Right ventricle myocardium inferior (tissue), 1 donor: ENCODE data around the gene CXCL17. TPM values are rescaled to one million over a fixed set of nuclear protein-coding genes. Genes with fewer than 3 reads are reported as not detected.
"Not testable (repeated sequence)": the region's sequence is repeated elsewhere in the genome, so short reads cannot be mapped to it uniquely, and the experiment has no call there.

Experiments
- ATAC-seq: fragments of 200-7000 bp; cut with Tn5 transposase; one replicate; pipeline ENCODE4 v1.9.1; 2020; ENCODE audit warnings: mild to moderate bottlenecking, moderate library complexity
- DNase-seq: peaks from one replicate; pipeline ENCODE4 v3.0.0; 2021; ENCODE audit errors: missing footprints
- intact Hi-C: fragments of 100-400 bp; cut with DNase I; formaldehyde crosslinking; loops from one replicate; pipeline ENCODE4 v1.11.0; 2022
- total RNA-seq: library from RNA; stranded (reverse); fragmentation: NEBNext Ultra II Directional; extraction: Animal tissue kit (Norgen Biotek cat#: 25700); gene quantifications from one replicate; pipeline ENCODE4 v1.2.1, GENCODE V29; 2021
- donor health status: DM: no; HTN: yes; CAD: no; lungs with severe emphysema.

CXCL17 gene
- total RNA-seq, 1 donor from 2014 or later: not detected

DNA sequence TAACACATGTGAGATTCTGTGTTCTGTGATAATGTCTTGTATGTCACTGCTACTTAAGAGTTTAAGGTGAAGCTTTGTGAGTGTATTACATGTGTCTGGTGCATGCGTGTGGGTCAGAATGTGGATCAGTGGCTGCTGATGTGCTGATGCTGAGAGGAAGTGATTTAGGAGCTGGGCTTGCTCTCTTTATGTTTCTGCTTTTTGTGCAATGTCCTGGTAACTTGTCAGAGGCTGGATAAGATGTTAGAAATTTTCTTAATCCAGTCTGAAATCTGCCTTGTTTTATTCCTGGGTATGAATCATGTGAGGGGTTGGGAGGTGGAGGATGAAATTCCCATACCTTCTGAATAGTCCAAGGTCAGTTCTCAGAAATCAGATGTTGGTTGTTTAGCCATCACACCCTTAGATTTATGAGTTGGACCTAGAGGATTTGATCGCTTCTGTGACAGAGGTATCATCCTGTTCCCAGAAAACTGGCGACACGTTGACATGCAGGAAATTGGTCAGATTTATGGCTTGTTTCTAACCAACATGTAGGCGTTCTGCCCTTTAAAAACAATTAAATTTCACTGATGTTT lies 24.5 kb upstream of the CXCL17 start:
- intact Hi-C loops: loop anchor here (5.0 kb wide), 1 partner anchor 60 kb away; the partner anchor contains the start of gene CEACAM1
- ATAC-seq: no peak
- DNase-seq: no peak

- intact Hi-C loops: loop anchor here (5.0 kb wide), 1 partner anchor 61 kb away; the partner anchor contains the start of gene CEACAM1
- peak; percentile 37 for ATAC-seq
Measured at GRCh38 chr19:42466521-42467182, 23.9 kb upstream of the CXCL17 start.

GRCh38 chr19:42465827-42466280 lies 23.1 kb upstream of the CXCL17 start:
- DNase-seq (no peak), ATAC-seq (no peak)
- intact Hi-C loops: loop anchor here (5.0 kb wide), 1 partner anchor 61 kb away; the partner anchor contains the start of gene CEACAM1

More at GRCh38 chr19:42466521-42467182, 23.9 kb upstream of the CXCL17 start:
- DNase-seq: no peak

- DNase-seq (no peak), ATAC-seq (no peak)
- intact Hi-C loops: no loop called here
Measured at GRCh38 chr19:42461700-42462324, 19.1 kb upstream of the CXCL17 start.

DNA sequence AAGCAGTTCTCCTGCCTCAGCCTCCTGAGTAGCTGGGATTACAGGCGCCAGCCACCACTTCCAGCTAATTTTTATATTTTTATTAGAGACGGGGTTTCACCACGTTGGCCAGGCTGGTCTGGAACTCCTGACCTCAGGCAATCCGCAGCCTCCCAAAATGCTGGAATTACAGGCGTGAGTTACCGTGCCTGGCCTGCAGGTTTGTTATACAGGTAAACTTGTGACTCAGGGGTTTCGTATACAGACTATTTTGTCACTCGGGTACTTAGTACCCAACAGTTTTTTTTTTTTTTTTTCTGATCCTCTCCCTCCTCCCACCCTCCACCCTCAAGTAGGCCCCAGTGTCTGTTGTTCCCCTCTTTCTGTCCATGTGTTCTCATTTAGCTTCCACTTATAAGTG lies 18.5 kb upstream of the CXCL17 start:
- DNase-seq, intact Hi-C loops, ATAC-seq: not testable (repeated sequence)

- intact Hi-C loops: no loop called here
Measured at GRCh38 chr19:42459926-42460325, 17.2 kb upstream of the CXCL17 start.

DNA sequence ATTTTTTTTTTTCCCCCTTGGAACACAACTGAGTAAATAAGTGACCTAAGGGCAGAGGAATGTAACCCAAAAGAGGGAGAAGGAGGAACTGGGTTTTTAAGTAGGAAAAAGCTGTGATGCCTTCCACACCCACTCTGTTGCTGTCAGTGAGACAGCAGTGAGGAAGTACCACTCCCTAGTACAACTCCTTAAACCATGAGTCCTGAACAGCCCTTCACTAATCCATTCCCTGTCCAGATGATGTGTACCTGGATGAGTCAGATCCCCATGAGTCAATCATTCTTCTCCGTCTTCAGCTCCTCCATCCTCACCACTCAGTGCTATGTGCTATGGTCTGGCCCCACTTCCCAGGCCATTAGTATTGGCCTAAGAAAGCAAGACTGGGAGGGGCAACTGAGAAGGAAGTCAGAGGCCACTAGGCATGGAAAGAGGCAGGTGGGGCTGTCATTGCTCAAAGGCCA lies 12.9 kb upstream of the CXCL17 start:
- ATAC-seq (no peak), DNase-seq (no peak)
- intact Hi-C loops: no loop called here

More at GRCh38 chr19:42459926-42460325, 17.2 kb upstream of the CXCL17 start:
- DNase-seq: no peak
- no peak for ATAC-seq

DNA sequence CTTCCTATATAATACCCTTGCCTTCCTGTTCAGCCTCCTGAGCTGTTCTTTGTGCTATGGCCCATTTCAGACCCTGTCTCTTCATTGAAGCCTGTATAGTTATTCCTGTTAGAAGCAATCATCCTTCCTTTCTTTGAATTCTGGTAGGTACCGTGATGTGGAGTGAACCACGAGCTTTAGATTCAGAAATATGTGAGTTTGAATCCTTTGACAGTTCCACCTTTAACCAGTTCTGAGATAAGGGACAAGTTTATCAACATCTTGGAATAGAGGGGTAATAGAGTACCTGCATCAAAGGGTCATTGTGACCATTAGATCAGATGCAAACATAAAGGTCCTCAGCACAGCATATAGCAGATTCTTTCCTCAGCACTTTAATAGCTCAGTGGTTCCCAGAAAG lies 12.3 kb upstream of the CXCL17 start:
- intact Hi-C loops: no loop called here
- ATAC-seq: no peak
- no peak for DNase-seq

GRCh38 chr19:42452590-42452989 lies 9.8 kb upstream of the CXCL17 start:
- DNase-seq (no peak), ATAC-seq (no peak)
- intact Hi-C loops: no loop called here

- DNase-seq (peak; percentile 85), ATAC-seq (peak; percentile 73)
- intact Hi-C loops: loop anchor here (1.0 to 2.0 kb wide), 2 partner anchors 78 to 146 kb away; partner anchors contain the start of gene CEACAM1
Measured at GRCh38 chr19:42450314-42450934, 7.7 kb upstream of the CXCL17 start.

- ATAC-seq, DNase-seq, intact Hi-C loops: not testable (repeated sequence)
Measured at GRCh38 chr19:42448306-42448705, 5.6 kb upstream of the CXCL17 start.

GRCh38 chr19:42445948-42446347 lies 3.2 kb upstream of the CXCL17 start:
- DNase-seq: no peak
- intact Hi-C loops: no loop called here
- no peak for ATAC-seq

GRCh38 chr19:42443944-42444398 lies 1.2 kb upstream of the CXCL17 start:
- intact Hi-C loops: no loop called here
- ATAC-seq (no peak), DNase-seq (no peak)

GRCh38 chr19:42441049-42441445 lies 1.7 kb downstream of the CXCL17 start:
- intact Hi-C loops: no loop called here
- ATAC-seq (no peak), DNase-seq (no peak)

DNA sequence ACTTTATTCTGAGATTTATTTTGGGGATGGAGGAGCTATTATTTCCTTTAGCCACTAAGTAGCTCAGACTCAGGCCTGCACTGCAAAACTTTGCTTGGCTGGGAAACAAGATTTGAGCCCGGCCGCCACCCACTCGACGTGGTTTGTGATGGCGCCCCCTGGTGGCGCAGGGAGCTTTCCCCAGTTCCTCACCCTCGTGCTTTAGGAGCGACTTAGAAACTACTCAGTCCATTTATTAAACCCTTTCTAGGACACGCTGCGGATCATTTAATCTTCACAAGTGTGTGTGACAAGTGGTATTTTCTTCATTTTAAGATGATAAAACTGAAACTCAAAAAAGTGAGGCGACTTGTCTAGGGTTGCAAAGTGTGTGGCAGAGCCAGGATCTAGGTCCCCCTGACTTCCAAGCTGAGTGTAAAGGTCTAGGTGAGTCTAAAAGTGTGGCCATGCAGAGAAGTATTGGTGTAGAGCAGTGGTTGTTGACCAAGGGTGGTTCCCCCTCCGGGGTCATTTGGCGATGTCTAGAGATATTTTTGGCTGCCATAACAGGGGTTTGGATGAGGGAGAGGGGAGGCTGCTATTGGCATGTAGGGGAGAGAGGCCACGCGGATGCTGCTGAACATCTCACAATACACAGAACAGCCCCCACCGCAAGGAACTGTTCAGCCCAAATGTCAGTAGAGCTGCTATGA lies 2.2 kb downstream of the CXCL17 start:
- ATAC-seq (peak; percentile 65), DNase-seq (peak; percentile 89)
- intact Hi-C loops: no loop called here

- intact Hi-C loops: no loop called here
- no peak for ATAC-seq
- no peak for DNase-seq
Measured at GRCh38 chr19:42436006-42436405, 6.7 kb downstream of the CXCL17 start.

DNA sequence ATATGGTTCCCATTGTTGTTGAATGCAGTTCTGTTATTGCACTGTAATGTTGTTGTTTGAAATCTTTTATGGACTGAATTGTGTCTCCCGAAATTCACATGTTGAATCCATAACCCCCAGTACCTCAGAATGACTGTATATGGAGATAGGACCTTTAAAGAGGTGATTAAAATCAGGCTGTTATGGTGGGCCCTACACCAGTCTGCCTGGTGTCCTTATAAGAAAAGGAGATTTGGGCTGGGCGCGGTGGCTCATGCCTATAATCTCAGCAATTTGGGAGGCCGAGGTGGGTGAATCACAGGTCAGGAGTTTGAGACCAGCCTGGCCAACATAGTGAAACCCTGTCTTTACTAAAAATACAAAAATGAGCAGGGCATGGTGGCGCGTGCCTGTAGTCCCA lies 7.4 kb downstream of the CXCL17 start:
- no peak for ATAC-seq
- no peak for DNase-seq
- intact Hi-C loops: no loop called here

DNA sequence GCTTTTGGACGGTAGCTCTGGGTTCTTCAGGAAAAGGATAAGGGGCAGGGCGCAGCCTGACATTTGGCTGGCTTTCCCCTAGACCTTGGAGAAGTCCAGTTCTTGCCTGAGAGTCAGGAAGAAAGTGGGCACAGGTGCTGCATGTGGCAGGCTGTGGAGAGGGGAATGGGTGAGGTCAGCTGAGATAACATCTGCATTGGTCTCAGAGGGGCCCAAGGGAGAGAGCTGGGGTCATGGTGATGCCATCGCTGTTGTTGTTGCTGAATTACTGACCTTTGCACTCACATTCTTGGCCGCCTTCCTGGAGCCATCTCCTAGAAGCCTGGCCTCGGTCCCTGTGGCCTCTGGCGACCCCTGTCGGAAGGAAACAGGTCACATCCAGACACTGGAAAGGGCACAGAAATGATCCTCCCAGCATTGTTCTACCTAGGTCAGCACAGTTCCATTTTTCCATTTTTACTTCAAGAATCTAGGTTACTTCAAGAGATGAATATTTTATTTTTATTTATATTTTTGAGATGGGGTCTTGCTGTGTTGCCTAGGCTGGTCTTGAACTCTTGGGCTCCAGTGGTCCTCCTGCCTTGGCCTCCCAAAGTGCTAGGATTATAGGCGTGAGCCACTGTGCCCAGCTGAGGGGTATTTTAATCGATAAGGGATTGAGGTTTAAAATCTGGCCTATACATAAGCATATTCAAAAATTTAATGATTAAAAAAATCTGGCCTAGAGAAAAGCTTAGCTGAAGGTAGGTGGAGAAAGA lies 9.1 kb downstream of the CXCL17 start:
- intact Hi-C loops: loop anchor here (5.0 kb wide), 2 partner anchors 36 to 191 kb away; partner anchors contain the start of gene GSK3A
- peak; percentile 91 for DNase-seq
- ATAC-seq: peak; percentile 88
